ENCODE results near the gene PAX1. TPM values are rescaled to one million over a fixed set of nuclear protein-coding genes. Genes with fewer than 3 reads are reported as not detected.
A peak's percentile ranks its signal among the peaks of the same experiment; 100 is the strongest.

PAX1 gene
- total and polyA plus RNA-seq, 9 of the 15 experiments (the other 6 are each of a cell fraction or from before 2014, with no cell fraction given): not detected

DNA sequence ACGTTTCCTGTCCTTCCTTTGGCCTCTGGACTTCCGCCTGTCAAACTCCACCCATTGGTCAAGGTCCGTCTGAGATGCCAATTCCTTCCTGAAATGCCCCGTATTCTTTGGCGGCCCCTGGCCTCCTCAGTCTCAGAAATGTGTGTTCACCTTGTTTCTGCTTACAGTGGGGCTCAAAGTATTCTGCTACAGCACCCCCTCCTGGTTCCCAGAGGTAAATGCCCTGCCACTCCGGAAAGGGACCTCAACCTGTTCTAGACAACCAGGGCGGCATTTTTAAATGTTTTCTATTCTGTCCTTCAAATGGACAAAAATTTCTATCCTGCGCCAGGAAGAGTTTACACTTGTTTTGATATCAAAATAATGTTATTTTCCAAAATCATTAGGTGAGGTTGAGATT lies 12.1 kb upstream of the PAX1 start:
- intact Hi-C loops (cut with micrococcal nuclease): loop anchor here (1.0 kb wide), 1 partner anchor 53 kb away; no protein-coding TSS in a partner anchor
- WGBS (ENCODE audit: insufficient coverage, low coverage, missing lambda C conversion rate): 0% methylated on average over 7 of the region's 8 CpGs
- peak; percentile 38 to 53 (median 47) for DNase-seq (ENCODE audit: extremely low read depth in 1 of 4, low spot score in 3 of 4)
- no peaks in the 10 kb centered on the region for H4K20me1 ChIP-seq (replicated peaks; ENCODE audit: control insufficient read depth, insufficient read depth, low read length)
- H3K9me1 ChIP-seq (ENCODE audit: control insufficient read depth, insufficient read depth, low read length): no peaks in the 10 kb centered on the region
- no peak overlapping the region for H3K4me2 ChIP-seq (ENCODE audit: insufficient read depth, low read length)
- H3K4me3 ChIP-seq: no peak overlapping the region
- H2AFZ ChIP-seq (ENCODE audit: low read depth, low read length): no peak overlapping the region
- no peak overlapping the region for H3K27ac ChIP-seq (ENCODE audit: extremely low read depth, low read depth, low read length)
- ATAC-seq: peak; percentile 86
- in situ Hi-C loops (cut with MboI): no loop called here
- H3K9ac ChIP-seq (ENCODE audit: insufficient read depth in 1 of 2, low read depth in 2 of 2, low read length in 2 of 2): no peak overlapping the region
- H3K9me3 ChIP-seq (replicated peaks; ENCODE audit: control insufficient read depth, insufficient read depth, low read depth, low read length): no peaks in the 10 kb centered on the region
- no peak for FAIRE-seq
- H3K79me2 ChIP-seq (ENCODE audit: control insufficient read depth, insufficient read depth, low read length): no peaks in the 10 kb centered on the region
- no peaks in the 10 kb centered on the region for H3K36me3 ChIP-seq (ENCODE audit: control insufficient read depth, insufficient read depth, low read length)
- POLR2A ChIA-PET: no interaction called here
- BruUV-seq (replicated peaks): no TSS peak
- H3K27me3 ChIP-seq (ENCODE audit: control insufficient read depth in 2 of 2, insufficient read depth in 2 of 2, low read length in 2 of 2): peaks cover 0 to under 1% of the 10 kb centered on the region in 2 experiments; a peak in 1 of 5 replicates
- CTCF ChIA-PET (ENCODE audit: low intra/inter-chr PET ratio): interaction anchor here (0.8 to 2.5 kb wide), 2 partner anchors 51 to 53 kb away, joined by 3 to 19 read pairs; no protein-coding TSS in a partner anchor
- no peaks in the 10 kb centered on the region; a peak in 1 of 5 replicates for H3K4me1 ChIP-seq (replicated peaks in 1 of 2; ENCODE audit: control insufficient read depth in 2 of 2, insufficient read depth in 2 of 2, low read length in 2 of 2)
- TF ChIP-seq, protein P1, sequence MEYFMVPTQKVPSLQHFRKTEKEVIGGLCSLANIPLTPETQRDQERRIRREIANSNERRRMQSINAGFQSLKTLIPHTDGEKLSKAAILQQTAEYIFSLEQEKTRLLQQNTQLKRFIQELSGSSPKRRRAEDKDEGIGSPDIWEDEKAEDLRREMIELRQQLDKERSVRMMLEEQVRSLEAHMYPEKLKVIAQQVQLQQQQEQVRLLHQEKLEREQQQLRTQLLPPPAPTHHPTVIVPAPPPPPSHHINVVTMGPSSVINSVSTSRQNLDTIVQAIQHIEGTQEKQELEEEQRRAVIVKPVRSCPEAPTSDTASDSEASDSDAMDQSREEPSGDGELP (CRISPR knock-in tag; IDR thresholded peaks at IDR 0.05; ENCODE audit: borderline replicate concordance): no peak
- TF ChIP-seq PHF21A (IDR thresholded peaks at IDR 0.05; ENCODE audit: borderline replicate concordance, low read depth) (no peak), PRMT5 (CRISPR knock-in tag; IDR thresholded peaks at IDR 0.05) (no peak), ETV5 (CRISPR knock-in tag; IDR thresholded peaks at IDR 0.05; ENCODE audit: low read depth) (no peak), HEY1 (CRISPR knock-in tag; IDR thresholded peaks at IDR 0.05; ENCODE audit: borderline replicate concordance) (no peak), ZNF408 (CRISPR knock-in tag; IDR thresholded peaks at IDR 0.05; ENCODE audit: low read depth) (no peak), NCOA2 (IDR thresholded peaks at IDR 0.05; ENCODE audit: partially characterized antibody in 2 of 2) (no peak), SMC3 (conservative IDR thresholded peaks at IDR 0.05; ENCODE audit: insufficient read depth, low read depth, low read length) (0 out of 2 replicates have a peak, but pooled peaks have one; percentile 21), GTF2A2 (tag; IDR thresholded peaks at IDR 0.05) (no peak)
- TF ChIP-seq, protein P2, sequence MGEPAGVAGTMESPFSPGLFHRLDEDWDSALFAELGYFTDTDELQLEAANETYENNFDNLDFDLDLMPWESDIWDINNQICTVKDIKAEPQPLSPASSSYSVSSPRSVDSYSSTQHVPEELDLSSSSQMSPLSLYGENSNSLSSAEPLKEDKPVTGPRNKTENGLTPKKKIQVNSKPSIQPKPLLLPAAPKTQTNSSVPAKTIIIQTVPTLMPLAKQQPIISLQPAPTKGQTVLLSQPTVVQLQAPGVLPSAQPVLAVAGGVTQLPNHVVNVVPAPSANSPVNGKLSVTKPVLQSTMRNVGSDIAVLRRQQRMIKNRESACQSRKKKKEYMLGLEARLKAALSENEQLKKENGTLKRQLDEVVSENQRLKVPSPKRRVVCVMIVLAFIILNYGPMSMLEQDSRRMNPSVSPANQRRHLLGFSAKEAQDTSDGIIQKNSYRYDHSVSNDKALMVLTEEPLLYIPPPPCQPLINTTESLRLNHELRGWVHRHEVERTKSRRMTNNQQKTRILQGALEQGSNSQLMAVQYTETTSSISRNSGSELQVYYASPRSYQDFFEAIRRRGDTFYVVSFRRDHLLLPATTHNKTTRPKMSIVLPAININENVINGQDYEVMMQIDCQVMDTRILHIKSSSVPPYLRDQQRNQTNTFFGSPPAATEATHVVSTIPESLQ (CRISPR knock-in tag; IDR thresholded peaks at IDR 0.05): no peak
- TF ChIP-seq, protein P3, sequence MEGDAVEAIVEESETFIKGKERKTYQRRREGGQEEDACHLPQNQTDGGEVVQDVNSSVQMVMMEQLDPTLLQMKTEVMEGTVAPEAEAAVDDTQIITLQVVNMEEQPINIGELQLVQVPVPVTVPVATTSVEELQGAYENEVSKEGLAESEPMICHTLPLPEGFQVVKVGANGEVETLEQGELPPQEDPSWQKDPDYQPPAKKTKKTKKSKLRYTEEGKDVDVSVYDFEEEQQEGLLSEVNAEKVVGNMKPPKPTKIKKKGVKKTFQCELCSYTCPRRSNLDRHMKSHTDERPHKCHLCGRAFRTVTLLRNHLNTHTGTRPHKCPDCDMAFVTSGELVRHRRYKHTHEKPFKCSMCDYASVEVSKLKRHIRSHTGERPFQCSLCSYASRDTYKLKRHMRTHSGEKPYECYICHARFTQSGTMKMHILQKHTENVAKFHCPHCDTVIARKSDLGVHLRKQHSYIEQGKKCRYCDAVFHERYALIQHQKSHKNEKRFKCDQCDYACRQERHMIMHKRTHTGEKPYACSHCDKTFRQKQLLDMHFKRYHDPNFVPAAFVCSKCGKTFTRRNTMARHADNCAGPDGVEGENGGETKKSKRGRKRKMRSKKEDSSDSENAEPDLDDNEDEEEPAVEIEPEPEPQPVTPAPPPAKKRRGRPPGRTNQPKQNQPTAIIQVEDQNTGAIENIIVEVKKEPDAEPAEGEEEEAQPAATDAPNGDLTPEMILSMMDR (IDR thresholded peaks at IDR 0.05 in 2 of 3, conservative IDR thresholded peaks at IDR 0.05 in 1 of 3; ENCODE audit: insufficient read depth in 2 of 3, low read depth in 1 of 3, low read length in 3 of 3): peak; percentile 55 to 65 (median 62)
- TF ChIP-seq, protein P4, sequence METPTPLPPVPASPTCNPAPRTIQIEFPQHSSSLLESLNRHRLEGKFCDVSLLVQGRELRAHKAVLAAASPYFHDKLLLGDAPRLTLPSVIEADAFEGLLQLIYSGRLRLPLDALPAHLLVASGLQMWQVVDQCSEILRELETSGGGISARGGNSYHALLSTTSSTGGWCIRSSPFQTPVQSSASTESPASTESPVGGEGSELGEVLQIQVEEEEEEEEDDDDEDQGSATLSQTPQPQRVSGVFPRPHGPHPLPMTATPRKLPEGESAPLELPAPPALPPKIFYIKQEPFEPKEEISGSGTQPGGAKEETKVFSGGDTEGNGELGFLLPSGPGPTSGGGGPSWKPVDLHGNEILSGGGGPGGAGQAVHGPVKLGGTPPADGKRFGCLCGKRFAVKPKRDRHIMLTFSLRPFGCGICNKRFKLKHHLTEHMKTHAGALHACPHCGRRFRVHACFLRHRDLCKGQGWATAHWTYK (CRISPR knock-in tag; IDR thresholded peaks at IDR 0.05): no peak
- TF ChIP-seq, protein P5, sequence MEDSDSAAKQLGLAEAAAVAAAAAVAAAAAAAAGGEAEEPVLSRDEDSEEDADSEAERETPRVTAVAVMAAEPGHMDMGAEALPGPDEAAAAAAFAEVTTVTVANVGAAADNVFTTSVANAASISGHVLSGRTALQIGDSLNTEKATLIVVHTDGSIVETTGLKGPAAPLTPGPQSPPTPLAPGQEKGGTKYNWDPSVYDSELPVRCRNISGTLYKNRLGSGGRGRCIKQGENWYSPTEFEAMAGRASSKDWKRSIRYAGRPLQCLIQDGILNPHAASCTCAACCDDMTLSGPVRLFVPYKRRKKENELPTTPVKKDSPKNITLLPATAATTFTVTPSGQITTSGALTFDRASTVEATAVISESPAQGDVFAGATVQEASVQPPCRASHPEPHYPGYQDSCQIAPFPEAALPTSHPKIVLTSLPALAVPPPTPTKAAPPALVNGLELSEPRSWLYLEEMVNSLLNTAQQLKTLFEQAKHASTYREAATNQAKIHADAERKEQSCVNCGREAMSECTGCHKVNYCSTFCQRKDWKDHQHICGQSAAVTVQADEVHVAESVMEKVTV (CRISPR knock-in tag; IDR thresholded peaks at IDR 0.05): peak; percentile 36; the same call in 1 of the 2 replicates
